Measurements from ENCODE around the gene EIF3K.
A peak's percentile ranks its signal among the peaks of the same experiment; 100 is the strongest.

Gene EIF3K

DNA sequence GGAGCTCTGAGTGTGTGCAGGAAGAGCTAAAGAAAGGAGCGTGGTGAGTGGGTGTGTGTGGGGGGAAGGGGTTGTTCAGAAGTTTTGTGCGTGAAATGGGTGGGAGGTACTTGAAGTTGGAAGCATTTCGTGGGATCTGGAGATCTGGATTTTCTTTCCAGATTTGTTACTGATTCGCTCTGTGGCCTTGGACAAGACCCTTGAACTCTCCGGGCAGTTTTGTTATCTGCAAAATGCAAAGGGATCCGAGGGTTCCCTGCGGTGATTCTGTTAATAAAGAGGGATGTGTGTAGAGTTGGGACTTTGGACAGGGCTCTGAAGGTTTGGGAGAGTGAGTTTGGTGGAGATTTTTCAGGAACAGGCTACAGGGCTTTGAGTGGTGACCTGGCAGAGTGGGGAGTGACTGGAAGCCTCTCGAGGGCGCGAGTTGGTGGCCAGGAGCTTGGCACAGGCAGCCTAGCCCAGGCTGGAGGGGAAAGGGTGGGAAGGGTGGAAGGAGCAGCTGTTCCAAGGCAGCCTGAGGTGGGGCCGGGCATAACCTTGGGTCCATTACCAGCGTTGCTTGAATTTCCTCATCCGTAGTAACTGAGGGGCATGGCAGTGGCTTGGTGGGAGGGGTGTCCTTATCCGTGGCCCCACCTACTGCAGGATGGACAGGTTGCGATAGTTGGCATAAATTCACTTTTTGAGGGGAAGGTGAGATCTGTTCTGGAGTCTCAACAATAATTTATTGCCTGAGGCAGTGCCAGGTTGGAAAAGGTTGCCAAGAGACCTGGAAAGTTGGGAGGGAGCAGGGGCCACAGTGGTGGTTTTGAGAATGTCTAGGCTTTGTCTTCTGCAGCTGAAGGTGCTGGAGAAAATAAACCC is 30.6 kb downstream of the EIF3K start (continued):
- TF ChIP-seq, protein P1, sequence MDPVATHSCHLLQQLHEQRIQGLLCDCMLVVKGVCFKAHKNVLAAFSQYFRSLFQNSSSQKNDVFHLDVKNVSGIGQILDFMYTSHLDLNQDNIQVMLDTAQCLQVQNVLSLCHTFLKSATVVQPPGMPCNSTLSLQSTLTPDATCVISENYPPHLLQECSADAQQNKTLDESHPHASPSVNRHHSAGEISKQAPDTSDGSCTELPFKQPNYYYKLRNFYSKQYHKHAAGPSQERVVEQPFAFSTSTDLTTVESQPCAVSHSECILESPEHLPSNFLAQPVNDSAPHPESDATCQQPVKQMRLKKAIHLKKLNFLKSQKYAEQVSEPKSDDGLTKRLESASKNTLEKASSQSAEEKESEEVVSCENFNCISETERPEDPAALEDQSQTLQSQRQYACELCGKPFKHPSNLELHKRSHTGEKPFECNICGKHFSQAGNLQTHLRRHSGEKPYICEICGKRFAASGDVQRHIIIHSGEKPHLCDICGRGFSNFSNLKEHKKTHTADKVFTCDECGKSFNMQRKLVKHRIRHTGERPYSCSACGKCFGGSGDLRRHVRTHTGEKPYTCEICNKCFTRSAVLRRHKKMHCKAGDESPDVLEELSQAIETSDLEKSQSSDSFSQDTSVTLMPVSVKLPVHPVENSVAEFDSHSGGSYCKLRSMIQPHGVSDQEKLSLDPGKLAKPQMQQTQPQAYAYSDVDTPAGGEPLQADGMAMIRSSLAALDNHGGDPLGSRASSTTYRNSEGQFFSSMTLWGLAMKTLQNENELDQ (tag by site-specific recombination; IDR thresholded peaks at IDR 0.05; ENCODE audit: low read depth) = no peak
- TF ChIP-seq ZNF664 (tag by site-specific recombination; IDR thresholded peaks at IDR 0.05) (no peak), ZNF473 (tag by site-specific recombination; IDR thresholded peaks at IDR 0.05) (no peak), SCRT1 (tag by site-specific recombination; IDR thresholded peaks at IDR 0.05; ENCODE audit: borderline replicate concordance) (no peak), ZNF341 (tag by site-specific recombination; IDR thresholded peaks at IDR 0.05; ENCODE audit: low read depth) (peak; percentile 49), MYNN (tag by site-specific recombination; IDR thresholded peaks at IDR 0.05; ENCODE audit: borderline replicate concordance) (no peak), SETDB1 (IDR thresholded peaks at IDR 0.05; ENCODE audit: insufficient read length, low read length) (no peak), ZNF654 (tag by site-specific recombination; IDR thresholded peaks at IDR 0.05; ENCODE audit: low read depth) (no peak), GFI1B (tag by site-specific recombination; IDR thresholded peaks at IDR 0.05) (peak; percentile 61; the same call in 1 of the 2 replicates), ZNF423 (tag by site-specific recombination; IDR thresholded peaks at IDR 0.05) (0 out of 2 replicates have a peak, but pooled peaks have one; percentile 15), ZFP3 (tag by site-specific recombination; IDR thresholded peaks at IDR 0.05; ENCODE audit: low read depth) (no peak), ZNF76 (tag by site-specific recombination; IDR thresholded peaks at IDR 0.05; ENCODE audit: borderline replicate concordance, low read depth) (peak; percentile 22; the same call in 1 of the 2 replicates), ZXDB (tag by site-specific recombination; IDR thresholded peaks at IDR 0.05) (peak; percentile 14; the same call in 1 of the 2 replicates), ZNF335 (tag by site-specific recombination; conservative IDR thresholded peaks at IDR 0.05) (no peak; the same call in 1 of the 2 replicates), ZNF2 (tag by site-specific recombination; IDR thresholded peaks at IDR 0.05) (no peak; the same call in 1 of the 2 replicates), ZNF658 (tag by site-specific recombination; IDR thresholded peaks at IDR 0.05) (no peak), KLF9 (tag by site-specific recombination; IDR thresholded peaks at IDR 0.05; ENCODE audit: low read depth) (peak; percentile 81), SP3 (tag by site-specific recombination; IDR thresholded peaks at IDR 0.05) (no peak; the same call in none of the 2 replicates), ZNF600 (tag by site-specific recombination; IDR thresholded peaks at IDR 0.05) (peak; percentile 97), REPIN1 (tag by site-specific recombination; IDR thresholded peaks at IDR 0.05; ENCODE audit: low read depth) (no peak)
- TF ChIP-seq, protein P2, sequence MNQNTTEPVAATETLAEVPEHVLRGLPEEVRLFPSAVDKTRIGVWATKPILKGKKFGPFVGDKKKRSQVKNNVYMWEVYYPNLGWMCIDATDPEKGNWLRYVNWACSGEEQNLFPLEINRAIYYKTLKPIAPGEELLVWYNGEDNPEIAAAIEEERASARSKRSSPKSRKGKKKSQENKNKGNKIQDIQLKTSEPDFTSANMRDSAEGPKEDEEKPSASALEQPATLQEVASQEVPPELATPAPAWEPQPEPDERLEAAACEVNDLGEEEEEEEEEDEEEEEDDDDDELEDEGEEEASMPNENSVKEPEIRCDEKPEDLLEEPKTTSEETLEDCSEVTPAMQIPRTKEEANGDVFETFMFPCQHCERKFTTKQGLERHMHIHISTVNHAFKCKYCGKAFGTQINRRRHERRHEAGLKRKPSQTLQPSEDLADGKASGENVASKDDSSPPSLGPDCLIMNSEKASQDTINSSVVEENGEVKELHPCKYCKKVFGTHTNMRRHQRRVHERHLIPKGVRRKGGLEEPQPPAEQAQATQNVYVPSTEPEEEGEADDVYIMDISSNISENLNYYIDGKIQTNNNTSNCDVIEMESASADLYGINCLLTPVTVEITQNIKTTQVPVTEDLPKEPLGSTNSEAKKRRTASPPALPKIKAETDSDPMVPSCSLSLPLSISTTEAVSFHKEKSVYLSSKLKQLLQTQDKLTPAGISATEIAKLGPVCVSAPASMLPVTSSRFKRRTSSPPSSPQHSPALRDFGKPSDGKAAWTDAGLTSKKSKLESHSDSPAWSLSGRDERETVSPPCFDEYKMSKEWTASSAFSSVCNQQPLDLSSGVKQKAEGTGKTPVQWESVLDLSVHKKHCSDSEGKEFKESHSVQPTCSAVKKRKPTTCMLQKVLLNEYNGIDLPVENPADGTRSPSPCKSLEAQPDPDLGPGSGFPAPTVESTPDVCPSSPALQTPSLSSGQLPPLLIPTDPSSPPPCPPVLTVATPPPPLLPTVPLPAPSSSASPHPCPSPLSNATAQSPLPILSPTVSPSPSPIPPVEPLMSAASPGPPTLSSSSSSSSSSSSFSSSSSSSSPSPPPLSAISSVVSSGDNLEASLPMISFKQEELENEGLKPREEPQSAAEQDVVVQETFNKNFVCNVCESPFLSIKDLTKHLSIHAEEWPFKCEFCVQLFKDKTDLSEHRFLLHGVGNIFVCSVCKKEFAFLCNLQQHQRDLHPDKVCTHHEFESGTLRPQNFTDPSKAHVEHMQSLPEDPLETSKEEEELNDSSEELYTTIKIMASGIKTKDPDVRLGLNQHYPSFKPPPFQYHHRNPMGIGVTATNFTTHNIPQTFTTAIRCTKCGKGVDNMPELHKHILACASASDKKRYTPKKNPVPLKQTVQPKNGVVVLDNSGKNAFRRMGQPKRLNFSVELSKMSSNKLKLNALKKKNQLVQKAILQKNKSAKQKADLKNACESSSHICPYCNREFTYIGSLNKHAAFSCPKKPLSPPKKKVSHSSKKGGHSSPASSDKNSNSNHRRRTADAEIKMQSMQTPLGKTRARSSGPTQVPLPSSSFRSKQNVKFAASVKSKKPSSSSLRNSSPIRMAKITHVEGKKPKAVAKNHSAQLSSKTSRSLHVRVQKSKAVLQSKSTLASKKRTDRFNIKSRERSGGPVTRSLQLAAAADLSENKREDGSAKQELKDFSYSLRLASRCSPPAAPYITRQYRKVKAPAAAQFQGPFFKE (tag by site-specific recombination; IDR thresholded peaks at IDR 0.05; ENCODE audit: borderline replicate concordance) = no peak
- TF ChIP-seq, protein P3, sequence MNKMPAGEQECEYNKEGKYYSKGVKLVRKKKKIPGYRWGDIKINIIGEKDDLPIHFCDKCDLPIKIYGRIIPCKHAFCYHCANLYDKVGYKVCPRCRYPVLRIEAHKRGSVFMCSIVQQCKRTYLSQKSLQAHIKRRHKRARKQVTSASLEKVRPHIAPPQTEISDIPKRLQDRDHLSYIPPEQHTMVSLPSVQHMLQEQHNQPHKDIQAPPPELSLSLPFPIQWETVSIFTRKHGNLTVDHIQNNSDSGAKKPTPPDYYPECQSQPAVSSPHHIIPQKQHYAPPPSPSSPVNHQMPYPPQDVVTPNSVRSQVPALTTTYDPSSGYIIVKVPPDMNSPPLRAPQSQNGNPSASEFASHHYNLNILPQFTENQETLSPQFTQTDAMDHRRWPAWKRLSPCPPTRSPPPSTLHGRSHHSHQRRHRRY (tag by site-specific recombination; IDR thresholded peaks at IDR 0.05) = no peak
- TF ChIP-seq, protein P4, sequence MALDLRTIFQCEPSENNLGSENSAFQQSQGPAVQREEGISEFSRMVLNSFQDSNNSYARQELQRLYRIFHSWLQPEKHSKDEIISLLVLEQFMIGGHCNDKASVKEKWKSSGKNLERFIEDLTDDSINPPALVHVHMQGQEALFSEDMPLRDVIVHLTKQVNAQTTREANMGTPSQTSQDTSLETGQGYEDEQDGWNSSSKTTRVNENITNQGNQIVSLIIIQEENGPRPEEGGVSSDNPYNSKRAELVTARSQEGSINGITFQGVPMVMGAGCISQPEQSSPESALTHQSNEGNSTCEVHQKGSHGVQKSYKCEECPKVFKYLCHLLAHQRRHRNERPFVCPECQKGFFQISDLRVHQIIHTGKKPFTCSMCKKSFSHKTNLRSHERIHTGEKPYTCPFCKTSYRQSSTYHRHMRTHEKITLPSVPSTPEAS (tag by site-specific recombination; IDR thresholded peaks at IDR 0.05) = peak; percentile 31; the same call in 1 of the 2 replicates

Measured in HEK293 (cell line).